Inflammatory macrophage treated with lipopolysaccharide for 1 hour (primary cell): ENCODE results near the gene BRS3.

Experiments used
- DNase-seq, 2 donors: peaks; one replicate each; pipeline ENCODE4 v3.0.0-alpha.2; 2020 to 2022

BRS3 gene

GRCh38 chrX:136496186-136496763, 8.5 kb downstream of the BRS3 start:
- DNase-seq = no peak

- DNase-seq = peak; percentile 75 to 77
Observed at GRCh38 chrX:136496764-136497555, 9.2 kb downstream of the BRS3 start.

DNA sequence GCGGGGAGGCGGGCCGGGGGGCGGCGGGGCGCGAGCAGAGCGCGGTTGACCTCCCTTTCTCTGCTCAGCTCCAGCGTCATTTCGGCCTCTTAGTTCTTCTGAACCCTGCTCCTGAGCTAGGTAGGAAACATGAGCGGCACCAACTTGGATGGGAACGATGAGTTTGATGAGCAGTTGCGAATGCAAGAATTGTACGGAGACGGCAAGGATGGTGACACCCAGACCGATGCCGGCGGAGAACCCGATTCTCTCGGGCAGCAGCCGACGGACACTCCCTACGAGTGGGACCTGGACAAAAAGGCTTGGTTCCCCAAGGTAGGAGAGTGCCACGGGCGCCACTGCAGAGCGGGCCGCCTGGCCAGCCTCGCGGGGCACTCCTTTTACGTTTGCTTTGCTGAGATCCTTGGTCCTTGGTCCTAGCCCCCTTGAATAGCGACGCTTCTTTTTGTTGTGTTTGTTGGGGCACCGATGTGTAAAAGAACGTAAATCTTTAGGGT, 9.9 kb downstream of the BRS3 start, which contains the start of gene HTATSF1:
Gene HTATSF1, plus strand, starts transcription at position 37 of the 497 bp plus-strand sequence. Its CDS starts 93 bp downstream, at position 130.
- no peak for DNase-seq

GRCh38 chrX:136519069-136519468, 31.3 kb downstream of the BRS3 start:
- DNase-seq = no peak

- no peak for DNase-seq
Observed at GRCh38 chrX:136523770-136524169, 36.0 kb downstream of the BRS3 start.

GRCh38 chrX:136525738-136526606, 38.2 kb downstream of the BRS3 start:
- DNase-seq = no peak

DNA sequence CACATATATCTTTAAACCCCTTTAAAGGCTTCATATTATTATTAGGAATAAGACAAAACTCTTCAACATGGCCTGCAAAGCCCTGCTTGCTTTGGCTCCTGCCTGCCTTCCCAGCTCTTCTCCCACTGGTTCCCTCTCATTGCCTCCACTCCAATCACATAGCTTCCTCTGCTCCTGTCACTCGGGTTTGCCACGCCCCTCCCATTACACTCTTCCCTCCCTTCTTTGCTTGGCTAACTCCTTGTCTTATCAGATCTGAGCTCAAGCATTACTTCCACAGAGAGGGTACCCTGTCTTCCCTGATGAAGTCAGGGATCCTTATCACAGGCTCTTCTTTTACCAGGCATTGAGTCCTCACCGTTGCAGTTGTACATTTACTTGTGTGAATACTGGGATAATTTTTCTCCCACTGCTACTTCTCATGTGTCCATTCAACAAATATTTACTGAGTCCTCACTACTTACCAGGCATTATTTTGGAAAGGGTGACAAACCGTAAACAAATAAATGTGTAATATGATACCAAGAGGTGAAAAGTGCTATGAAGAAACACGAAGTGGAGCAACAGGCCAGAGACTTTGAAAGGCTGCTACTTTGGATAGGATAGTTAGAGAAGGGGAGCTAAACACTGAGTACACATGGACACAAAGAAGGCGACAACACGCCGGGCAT, 41.0 kb downstream of the BRS3 start:
- no peak for DNase-seq

DNA sequence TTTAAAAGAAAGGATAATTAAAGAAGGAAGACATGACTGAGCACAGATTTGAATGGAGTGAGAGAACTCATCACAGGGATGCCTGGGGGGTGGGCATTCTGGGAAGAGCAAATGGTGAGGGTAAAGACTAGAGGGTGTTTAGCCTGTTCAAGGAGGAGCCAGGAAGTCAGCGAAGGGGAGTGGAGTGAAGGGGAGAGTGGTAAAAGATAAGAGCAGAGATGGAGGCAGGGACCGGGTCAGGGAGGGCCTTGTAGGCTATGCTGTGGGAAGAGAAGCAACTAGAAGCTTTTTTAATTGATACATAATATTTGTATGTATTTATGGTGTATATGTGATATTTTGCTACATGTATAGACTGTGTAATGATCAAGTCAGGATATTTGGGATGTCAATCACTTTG, 42.0 kb downstream of the BRS3 start:
- no peak for DNase-seq

GRCh38 chrX:136531951-136532350, 44.2 kb downstream of the BRS3 start, which contains the start of gene VGLL1:
VGLL1 (plus strand) TSS chrX:136532215; CDS start chrX:136536021, 3,806 bp downstream.
- no peak for DNase-seq

GRCh38 chrX:136534131-136534530, 46.4 kb downstream of the BRS3 start:
- DNase-seq = no peak

DNA sequence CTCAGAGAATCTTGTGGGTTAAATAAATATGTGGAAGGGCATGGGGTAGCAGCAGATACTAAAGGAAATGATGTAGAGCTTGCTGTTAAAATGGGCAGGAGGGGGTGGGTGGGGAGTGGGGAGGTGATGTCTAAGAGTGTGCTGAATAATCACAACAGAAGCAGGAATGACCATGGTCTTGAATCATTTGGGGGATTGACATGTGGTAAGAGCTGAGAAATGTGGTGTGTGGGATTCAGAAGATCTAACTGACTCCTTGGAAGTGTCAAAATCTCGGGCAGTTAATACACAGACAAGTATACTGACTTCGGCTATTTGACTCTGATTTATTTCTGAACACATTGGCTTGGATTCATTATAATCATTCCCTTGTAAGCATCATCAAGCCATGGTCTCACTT, 51.1 kb downstream of the BRS3 start:
- no peak for DNase-seq

- no peak for DNase-seq
Observed at GRCh38 chrX:136540226-136540625, 52.5 kb downstream of the BRS3 start.

- DNase-seq = no peak
Observed at GRCh38 chrX:136541294-136541693, 53.5 kb downstream of the BRS3 start.

DNA sequence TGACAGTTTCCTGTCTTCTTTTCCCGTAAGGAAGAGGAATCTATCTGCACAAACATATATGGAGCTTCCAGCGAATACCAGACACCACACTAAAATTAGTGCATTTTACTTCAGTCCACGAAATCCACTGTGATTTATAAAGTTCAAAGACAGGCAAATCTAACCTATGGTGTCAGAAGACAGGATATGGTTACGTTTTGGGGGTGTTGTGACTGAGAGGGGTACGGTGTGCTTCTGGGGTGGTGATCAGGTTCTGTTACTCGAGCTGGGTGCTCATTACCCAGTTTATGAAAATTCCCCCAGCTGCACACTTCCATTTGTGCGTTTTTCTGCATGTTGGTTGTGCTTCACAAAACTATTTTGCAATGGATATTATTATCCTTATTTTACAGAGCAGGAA, 54.5 kb downstream of the BRS3 start:
- DNase-seq = no peak
